Right atrium auricular region (tissue), 2 donors: ENCODE results near the gene GPN3. TPM values are rescaled to one million over a fixed set of nuclear protein-coding genes. Genes with fewer than 3 reads are reported as not detected.
A peak's percentile ranks its signal among the peaks of the same experiment; 100 is the strongest.

Source experiments
- DNase-seq: peaks from one replicate; pipeline ENCODE4 v3.0.0-alpha.2; 2019; ENCODE audit warnings: low spot score
- H3K27ac ChIP-seq, 2 donors: fragments of 200-600 bp; sonication (generic); 1 replicate in 1 of 2; 2 replicates in 1 of 2; pipeline ENCODE4 v1.5.1; 2016 to 2019
- H3K27me3 ChIP-seq, 2 donors: fragments of 200-600 bp; sonication (generic); one replicate each; pipeline versions ENCODE4 v1.5.1 to v1.6.0; 2017 to 2019
- H3K36me3 ChIP-seq: fragments of 200-600 bp; sonication (generic); one replicate; pipeline ENCODE4 v1.5.1; 2016
- H3K4me1 ChIP-seq, 2 donors: fragments of 200-600 bp; sonication (generic); one replicate each; pipeline versions ENCODE4 v1.5.1 to v1.6.0; 2017 to 2019
- H3K4me3 ChIP-seq, 2 donors: fragments of 200-600 bp; sonication (generic); 1 replicate in 1 of 2; 2 replicates in 1 of 2; pipeline ENCODE4 v1.5.1; 2017 to 2019; ENCODE audit warnings: mild to moderate bottlenecking in 1 of 2, moderate library complexity in 1 of 2
- H3K9me3 ChIP-seq, 2 donors: fragments of 200-600 bp; sonication (generic); one replicate each; pipeline ENCODE4 v1.5.1; 2019
- total RNA-seq, 2 donors: library from RNA; depleted of rRNA; stranded (reverse); fragments of >200 nt; gene quantifications; one replicate each; pipeline ENCODE4 v1.1.0, GENCODE V29; 2016
- TF ChIP-seq, protein P1 (sequence below), 2 donors: fragments of 200-600 bp; sonication (generic); IDR thresholded peaks; one replicate each; pipeline ENCODE4 v1.5.1; 2019; ENCODE audit warnings: antibody characterized with exemption in 2 of 2

The GPN3 gene
- 10 to 100 TPM; 18.7 to 22.0 TPM for total RNA-seq

- TF ChIP-seq, protein P1, sequence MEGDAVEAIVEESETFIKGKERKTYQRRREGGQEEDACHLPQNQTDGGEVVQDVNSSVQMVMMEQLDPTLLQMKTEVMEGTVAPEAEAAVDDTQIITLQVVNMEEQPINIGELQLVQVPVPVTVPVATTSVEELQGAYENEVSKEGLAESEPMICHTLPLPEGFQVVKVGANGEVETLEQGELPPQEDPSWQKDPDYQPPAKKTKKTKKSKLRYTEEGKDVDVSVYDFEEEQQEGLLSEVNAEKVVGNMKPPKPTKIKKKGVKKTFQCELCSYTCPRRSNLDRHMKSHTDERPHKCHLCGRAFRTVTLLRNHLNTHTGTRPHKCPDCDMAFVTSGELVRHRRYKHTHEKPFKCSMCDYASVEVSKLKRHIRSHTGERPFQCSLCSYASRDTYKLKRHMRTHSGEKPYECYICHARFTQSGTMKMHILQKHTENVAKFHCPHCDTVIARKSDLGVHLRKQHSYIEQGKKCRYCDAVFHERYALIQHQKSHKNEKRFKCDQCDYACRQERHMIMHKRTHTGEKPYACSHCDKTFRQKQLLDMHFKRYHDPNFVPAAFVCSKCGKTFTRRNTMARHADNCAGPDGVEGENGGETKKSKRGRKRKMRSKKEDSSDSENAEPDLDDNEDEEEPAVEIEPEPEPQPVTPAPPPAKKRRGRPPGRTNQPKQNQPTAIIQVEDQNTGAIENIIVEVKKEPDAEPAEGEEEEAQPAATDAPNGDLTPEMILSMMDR (IDR thresholded peaks at IDR 0.05), result no peak
- peak within 1 kb of the TSS; percentile 64 to 86 for H3K4me3 ChIP-seq
- H3K36me3 ChIP-seq, result peaks cover 6% of the 10 kb centered on the region
- H3K9me3 ChIP-seq, result no peaks in the 10 kb centered on the region
- peak; percentile 96 for DNase-seq
- H3K27me3 ChIP-seq, result no peaks in the 10 kb centered on the region
- peak within 1 kb of the TSS; percentile 92 to 93 for H3K27ac ChIP-seq
- peaks cover 0 to 25% of the 10 kb centered on the region in 2 donors for H3K4me1 ChIP-seq
These were observed at the start of gene GPN3, which contains the start of gene FAM216A for GRCh38 chr12:110468214-110469048. GPN3 (minus strand) TSS chr12:110468257; CDS start chr12:110468203, 54 bp downstream. FAM216A (plus strand) TSS chr12:110468845; CDS start chr12:110468876, 31 bp downstream.

DNA sequence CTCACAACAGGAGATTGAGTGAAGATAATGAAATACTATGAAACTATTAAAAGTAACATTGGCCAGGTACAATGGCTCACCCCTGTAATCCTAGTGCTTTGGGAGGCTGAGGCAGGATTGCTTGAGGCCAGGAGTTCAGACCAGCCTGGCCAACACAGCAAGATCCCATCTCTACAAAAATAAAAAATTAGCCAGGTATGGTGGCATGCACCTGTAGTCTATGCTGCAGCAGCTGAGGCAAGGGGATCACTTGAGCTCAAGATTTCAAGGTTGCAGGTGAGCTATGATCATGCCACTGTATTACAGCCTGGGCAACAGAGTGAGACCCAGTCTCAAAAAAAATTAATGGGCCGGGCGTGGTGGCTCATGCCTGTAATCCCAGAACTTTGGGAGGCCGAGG lies 48.9 kb upstream of the GPN3 start:
- DNase-seq, result no peak
- TF ChIP-seq, protein P1 (IDR thresholded peaks at IDR 0.05), result no peak
- no peak overlapping the region for H3K4me3 ChIP-seq
- no peaks in the 10 kb centered on the region for H3K27me3 ChIP-seq
- H3K36me3 ChIP-seq, result no peaks in the 10 kb centered on the region
- H3K27ac ChIP-seq, result no peak overlapping the region
- H3K9me3 ChIP-seq, result no peaks in the 10 kb centered on the region
- H3K4me1 ChIP-seq, result no peaks in the 10 kb centered on the region

GRCh38 chr12:110514363-110514762 lies 46.3 kb upstream of the GPN3 start:
- no peak overlapping the region for H3K4me3 ChIP-seq
- no peaks in the 10 kb centered on the region for H3K9me3 ChIP-seq
- no peaks in the 10 kb centered on the region for H3K36me3 ChIP-seq
- DNase-seq, result no peak
- no peak overlapping the region for H3K27ac ChIP-seq
- TF ChIP-seq, protein P1 (IDR thresholded peaks at IDR 0.05), result no peak
- H3K4me1 ChIP-seq, result no peaks in the 10 kb centered on the region
- no peaks in the 10 kb centered on the region for H3K27me3 ChIP-seq

DNA sequence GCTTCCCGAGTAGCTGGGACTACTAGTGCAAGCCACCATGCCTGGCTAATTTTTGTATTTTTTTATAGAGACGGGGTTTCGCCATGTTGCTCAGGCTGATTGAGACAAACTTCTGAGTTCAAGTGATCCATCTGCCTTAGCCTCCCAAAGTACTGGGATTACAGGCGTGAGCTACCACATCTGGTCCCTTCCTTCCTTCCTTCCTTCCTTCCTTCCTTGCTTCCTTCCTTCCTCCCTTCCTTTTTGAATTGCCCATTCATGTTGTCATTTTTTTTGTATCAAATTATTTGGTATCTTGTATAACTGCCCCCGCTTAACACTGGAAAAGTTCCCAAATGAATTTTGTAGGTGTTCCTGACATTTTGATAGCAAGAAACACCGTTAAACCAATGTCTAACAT lies 45.8 kb upstream of the GPN3 start:
- TF ChIP-seq, protein P1 (IDR thresholded peaks at IDR 0.05), result no peak
- DNase-seq, result no peak
- Histone ChIP-seq H3K4me3 (no peak overlapping the region), H3K27me3 (no peaks in the 10 kb centered on the region), H3K4me1 (no peaks in the 10 kb centered on the region), H3K36me3 (no peaks in the 10 kb centered on the region), H3K9me3 (no peaks in the 10 kb centered on the region), H3K27ac (no peak overlapping the region)

DNA sequence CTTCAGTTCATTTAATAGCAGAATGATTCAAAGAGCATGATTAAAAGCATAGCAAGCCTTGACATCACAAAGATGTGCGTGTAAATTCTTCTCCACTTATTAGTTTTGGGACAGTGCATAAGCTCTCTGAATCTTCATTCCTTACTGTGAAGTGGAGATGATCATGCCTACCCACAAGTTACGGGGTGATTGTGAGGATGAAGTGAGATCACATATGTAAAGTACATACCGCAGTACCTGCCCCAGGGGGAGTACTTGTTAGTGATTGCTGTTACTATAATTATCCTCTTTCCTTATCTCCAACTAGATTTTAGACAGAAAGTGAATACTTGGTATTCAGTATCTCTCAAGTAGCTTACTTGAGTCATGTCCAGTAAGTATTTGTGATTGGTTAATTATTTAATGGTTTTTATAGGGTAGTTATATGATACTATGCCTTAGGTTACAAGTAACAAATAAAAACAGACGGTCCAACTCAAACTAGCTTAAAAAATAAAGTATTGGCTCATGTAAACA lies 40.1 kb upstream of the GPN3 start:
- DNase-seq, result no peak
- H3K36me3 ChIP-seq, result no peaks in the 10 kb centered on the region
- H3K4me3 ChIP-seq, result no peak overlapping the region
- no peaks in the 10 kb centered on the region for H3K9me3 ChIP-seq
- no peak overlapping the region for H3K27ac ChIP-seq
- H3K4me1 ChIP-seq, result no peaks in the 10 kb centered on the region
- TF ChIP-seq, protein P1 (IDR thresholded peaks at IDR 0.05), result no peak
- H3K27me3 ChIP-seq, result no peaks in the 10 kb centered on the region
